Ishikawa (cell line): ENCODE measurements around the gene SMYD2.

Experiments
- CEBPB ChIP-seq: IDR thresholded peaks from 2 replicates; pipeline ENCODE4 v1.6.1; 2012
- CREB1 ChIP-seq: IDR thresholded peaks from 2 replicates; pipeline ENCODE4 v1.6.1; 2012; ENCODE audit warnings: low read depth
- EGR1 ChIP-seq: IDR thresholded peaks from 2 replicates; pipeline ENCODE4 v1.6.1; 2012
- EP300 ChIP-seq: IDR thresholded peaks from 2 replicates; pipeline ENCODE4 v1.6.1; 2012; ENCODE audit warnings: borderline replicate concordance
- FOXM1 ChIP-seq: IDR thresholded peaks from 2 replicates; pipeline ENCODE4 v1.6.1; 2012; ENCODE audit warnings: low read depth, borderline replicate concordance
- MAX ChIP-seq: IDR thresholded peaks from 2 replicates; pipeline ENCODE4 v1.6.1; 2012
- NFIC ChIP-seq: IDR thresholded peaks from 2 replicates; pipeline ENCODE4 v1.6.1; 2012
- RAD21 ChIP-seq: IDR thresholded peaks from 2 replicates; pipeline ENCODE4 v1.6.1; 2012; ENCODE audit warnings: low read depth
- REST ChIP-seq: IDR thresholded peaks from 2 replicates; pipeline ENCODE4 v1.6.1; 2012; ENCODE audit warnings: low read depth, mild to moderate bottlenecking
- TAF1 ChIP-seq: IDR thresholded peaks from 2 replicates; pipeline ENCODE4 v1.6.1; 2012; ENCODE audit warnings: low read depth, mild to moderate bottlenecking
- TCF12 ChIP-seq: IDR thresholded peaks from 2 replicates; pipeline ENCODE4 v1.6.1; 2012; ENCODE audit warnings: low read depth
- TEAD4 ChIP-seq: IDR thresholded peaks from 2 replicates; pipeline ENCODE4 v1.6.1; 2012
- USF1 ChIP-seq: IDR thresholded peaks from 2 replicates; pipeline ENCODE4 v1.6.1; 2012
- YY1 ChIP-seq: IDR thresholded peaks from 2 replicates; pipeline ENCODE4 v1.6.1; 2012; ENCODE audit warnings: low read depth
- ZBTB7A ChIP-seq: IDR thresholded peaks from 2 replicates; pipeline ENCODE4 v1.6.1; 2012; ENCODE audit warnings: low read depth

The SMYD2 gene

DNA sequence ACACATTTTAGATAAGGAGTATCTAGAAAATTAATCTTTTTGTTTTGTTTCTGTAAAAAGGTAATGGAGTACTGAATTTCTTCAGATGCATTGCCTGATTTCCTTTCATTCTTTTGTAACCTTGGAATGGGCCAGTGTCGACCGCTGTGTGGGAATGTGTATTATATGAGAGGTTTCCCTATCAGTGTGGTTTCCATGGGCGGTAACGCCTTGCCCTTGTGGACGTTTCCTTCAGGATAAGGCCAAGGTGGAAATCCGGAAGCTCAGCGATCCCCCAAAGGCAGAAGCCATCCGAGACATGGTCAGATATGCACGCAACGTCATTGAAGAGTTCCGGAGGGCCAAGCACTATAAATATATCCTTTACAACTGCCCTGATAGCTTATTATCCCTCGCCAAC lies 49.8 kb downstream of the SMYD2 start:
- TF ChIP-seq TCF12 (no peak), TAF1 (no peak), REST (no peak), ZBTB7A (no peak), CREB1 (no peak), EP300 (no peak), MAX (no peak), CEBPB (no peak), USF1 (no peak), TEAD4 (no peak), RAD21 (no peak), FOXM1 (no peak), YY1 (no peak), EGR1 (no peak), NFIC (no peak)

DNA sequence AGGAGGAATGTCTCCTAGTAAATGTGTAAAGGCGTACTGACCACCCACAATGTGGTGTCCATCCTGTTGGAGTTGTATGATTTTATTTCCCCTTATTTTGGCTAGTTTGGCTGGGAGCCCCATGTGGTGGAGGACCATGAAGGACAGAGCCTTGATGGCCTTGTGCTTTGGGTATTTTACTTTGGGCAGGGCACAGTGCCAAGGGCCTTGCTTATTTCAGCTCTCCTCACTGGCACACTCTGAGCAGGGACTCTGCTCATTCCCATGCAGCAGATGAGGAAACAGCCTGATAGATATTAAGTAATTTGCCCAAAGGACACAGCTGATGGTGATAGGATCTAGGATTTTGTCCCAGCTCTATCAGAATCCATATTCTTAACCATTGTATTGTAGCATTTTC lies 50.2 kb downstream of the SMYD2 start:
- no peak for TF ChIP-seq EP300
- TF ChIP-seq FOXM1: no peak
- TF ChIP-seq USF1: no peak
- no peak for TF ChIP-seq CREB1
- no peak for TF ChIP-seq NFIC
- TF ChIP-seq TEAD4: no peak
- no peak for TF ChIP-seq ZBTB7A
- no peak for TF ChIP-seq CEBPB
- no peak for TF ChIP-seq EGR1
- TF ChIP-seq TAF1: no peak
- no peak for TF ChIP-seq TCF12
- TF ChIP-seq RAD21: no peak
- TF ChIP-seq REST: no peak
- TF ChIP-seq MAX: no peak
- no peak for TF ChIP-seq YY1

DNA sequence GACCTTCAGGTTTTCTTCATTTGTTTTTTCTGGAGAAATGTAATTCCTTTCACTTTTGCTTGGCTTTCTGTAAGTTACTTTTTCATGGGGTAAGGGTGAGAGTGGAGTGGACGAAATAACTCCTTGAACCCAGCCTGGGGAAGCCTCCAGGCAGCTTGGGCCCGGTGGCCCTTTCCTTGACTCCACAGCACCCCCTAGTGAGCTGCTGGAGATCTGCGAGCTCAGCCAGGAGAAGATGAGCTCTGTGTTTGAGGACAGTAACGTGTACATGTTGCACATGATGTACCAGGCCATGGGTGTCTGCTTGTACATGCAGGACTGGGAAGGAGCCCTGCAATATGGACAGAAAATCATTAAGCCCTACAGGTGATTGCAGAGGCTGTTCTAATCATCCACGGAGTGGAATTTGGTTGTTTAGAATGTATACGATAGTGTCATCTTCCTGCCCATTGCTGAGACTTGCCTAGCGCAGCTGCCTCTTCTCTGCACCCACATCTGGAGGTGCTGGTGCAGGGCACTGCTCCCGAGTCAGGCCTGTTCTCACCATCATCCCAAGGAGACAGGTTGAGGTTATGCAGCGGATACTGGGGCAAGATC lies 51.0 kb downstream of the SMYD2 start:
- TF ChIP-seq RAD21 (peak; percentile 62), NFIC (no peak)

DNA sequence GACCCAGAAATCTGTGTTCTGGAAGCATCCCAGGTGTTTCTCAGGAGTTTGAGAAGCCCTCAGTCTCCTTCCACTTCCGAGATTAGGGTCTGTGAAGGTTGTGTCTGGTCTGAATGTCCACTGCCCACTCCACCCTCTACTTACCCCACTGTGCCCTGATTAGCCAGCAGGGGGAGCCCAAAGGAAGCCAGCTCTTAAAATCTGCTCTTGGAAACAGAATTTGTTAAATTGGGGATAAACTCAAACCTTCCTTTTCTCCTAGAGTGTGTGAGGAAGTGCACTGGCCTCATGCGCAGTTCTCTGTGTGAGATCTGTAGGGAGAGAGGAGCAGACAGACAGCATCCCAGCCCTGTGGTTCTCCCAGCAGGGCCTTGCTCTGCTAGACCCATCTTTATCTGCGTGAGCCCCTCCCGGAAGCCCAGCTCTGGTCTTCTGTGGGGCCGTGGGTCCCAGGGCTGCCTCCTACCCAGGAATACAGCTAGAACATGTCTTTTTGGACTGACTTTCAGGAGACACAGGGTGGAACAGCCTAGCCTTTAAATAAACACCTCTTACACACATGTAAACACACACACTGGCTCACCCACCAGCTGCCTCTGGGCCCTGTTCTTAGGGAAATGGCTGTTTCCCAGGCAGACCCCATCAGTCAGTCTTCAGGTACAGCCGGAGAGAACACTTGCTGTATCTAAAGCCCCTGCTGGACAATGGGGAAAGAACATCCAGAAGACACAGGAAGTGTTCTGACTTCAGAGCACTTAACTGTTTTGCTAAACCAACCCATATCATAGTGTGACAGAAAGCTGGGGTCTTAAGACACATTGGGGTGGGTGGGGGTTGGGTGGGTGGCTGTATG lies 52.2 kb downstream of the SMYD2 start:
- TF ChIP-seq EP300 (no peak), RAD21 (peak; percentile 79)

GRCh38 chr1:214335567-214335966 lies 54.6 kb downstream of the SMYD2 start:
- TF ChIP-seq TCF12 (no peak), YY1 (no peak), EGR1 (no peak), CEBPB (no peak)

GRCh38 chr1:214337015-214337414 lies 56.1 kb downstream of the SMYD2 start:
- TF ChIP-seq MAX (no peak), RAD21 (no peak), TEAD4 (no peak), CEBPB (no peak), EP300 (no peak), NFIC (no peak), YY1 (no peak), ZBTB7A (no peak), REST (no peak)
